Measurements from ENCODE around the gene WDR33.

WDR33 gene

DNA sequence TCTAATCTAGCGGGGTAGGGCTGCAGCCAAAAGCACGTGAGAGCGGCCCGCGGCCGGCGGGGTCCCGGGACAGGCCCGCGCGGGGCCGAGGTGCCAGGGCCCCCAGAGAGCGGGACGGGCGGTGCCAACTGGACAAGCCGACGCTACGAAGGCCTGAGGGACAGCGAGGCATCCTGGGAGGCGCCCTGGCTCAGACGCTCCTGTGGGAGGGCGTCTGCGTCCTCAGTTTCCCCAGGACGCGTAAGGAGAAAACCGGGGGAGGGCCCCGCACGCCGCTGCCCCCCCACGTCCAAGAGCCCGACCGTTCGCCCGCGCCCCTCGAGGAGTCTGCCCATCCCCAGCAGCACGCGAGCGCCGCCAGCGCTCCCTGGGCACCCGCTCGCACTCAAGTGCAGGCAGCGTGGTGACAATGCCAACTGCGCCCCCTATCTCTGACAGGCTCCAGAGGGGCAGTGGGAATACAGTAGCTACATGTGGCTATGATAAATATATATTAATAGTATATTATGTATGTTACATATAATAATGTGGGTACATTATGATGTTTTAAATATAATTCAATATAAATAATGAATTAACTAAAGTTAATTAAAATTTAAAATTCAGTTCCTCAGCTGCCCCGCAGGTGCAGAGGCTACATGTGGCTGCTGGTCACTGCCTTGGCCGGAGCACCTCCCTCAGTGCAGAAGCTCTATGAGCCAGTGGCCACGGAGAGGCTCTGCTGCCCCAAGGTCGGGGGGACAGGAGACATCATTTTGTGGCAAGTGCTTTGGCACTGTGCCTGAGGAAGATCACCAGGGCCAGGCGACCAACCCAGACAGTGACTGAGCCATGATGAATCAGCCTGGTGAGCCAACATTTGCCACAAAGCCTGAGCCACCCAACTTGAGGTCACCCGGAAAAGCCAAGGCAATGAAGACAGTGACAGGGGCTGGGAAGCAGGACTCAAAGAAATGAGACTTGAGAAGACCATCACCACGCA is 115.2 kb downstream of the WDR33 start:
- DNase-seq (ENCODE audit: low read depth in 2 of 2), result no peak

DNA sequence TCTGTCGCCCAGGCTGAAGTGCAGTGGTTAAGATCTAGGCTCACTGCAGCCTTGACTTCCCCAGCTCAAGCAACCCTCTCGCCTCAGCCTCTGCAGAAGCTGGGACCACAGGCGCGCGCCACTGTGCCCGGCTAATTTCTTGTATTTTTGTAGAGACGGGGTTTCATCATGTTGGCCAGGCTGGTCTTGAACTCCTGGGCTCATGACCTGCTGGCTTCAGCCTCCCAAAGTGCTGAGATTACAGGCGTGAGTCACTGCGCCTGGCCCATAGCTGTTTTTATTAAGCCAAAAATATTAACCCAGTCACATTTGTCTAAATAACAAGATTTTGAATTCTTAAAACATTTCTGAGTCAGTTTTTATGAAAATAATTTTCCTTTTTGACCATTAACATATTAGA is 116.0 kb downstream of the WDR33 start:
- DNase-seq (ENCODE audit: low read depth in 2 of 2), result no peak

DNA sequence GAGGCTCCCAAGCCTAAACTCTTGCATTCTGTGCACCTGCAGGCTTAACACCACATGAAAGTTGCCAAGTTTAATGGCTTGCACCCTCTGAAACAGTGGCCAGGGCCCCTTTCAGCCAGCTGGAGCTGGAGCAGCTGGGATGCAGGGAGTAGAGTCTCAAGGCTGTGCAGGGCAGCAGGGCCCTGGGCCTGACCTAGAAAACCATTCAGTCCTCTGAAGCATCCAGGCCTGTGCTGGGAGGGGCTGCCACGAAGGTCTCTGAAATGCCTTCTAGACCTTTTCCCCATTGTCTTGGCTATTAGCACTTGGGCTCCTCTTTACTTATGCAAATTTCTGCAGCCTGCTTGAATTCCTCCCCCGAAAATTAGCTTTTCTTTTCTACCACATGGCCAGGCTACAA is 120.3 kb downstream of the WDR33 start:
- no peak for DNase-seq (ENCODE audit: low read depth in 2 of 2)

DNA sequence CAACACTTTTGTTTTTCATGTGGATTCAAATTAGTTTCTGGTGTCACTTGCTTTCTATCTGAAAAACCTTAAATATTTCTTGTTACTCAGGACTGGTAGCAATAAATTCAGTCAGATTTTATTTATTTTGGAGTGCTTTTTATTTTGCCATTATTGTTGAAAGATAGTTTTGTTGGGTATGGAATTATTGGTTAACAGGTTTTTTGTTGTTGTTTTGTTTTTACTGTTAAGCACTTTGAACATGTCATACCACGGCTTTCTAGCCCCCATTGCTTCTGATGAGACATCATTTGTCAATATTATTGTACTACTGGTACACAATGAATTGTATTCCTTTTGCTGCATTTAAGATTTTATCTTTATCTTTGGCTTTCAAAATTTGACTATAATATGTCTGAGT is 122.6 kb downstream of the WDR33 start:
- no peak for DNase-seq (ENCODE audit: low read depth in 2 of 2)

DNA sequence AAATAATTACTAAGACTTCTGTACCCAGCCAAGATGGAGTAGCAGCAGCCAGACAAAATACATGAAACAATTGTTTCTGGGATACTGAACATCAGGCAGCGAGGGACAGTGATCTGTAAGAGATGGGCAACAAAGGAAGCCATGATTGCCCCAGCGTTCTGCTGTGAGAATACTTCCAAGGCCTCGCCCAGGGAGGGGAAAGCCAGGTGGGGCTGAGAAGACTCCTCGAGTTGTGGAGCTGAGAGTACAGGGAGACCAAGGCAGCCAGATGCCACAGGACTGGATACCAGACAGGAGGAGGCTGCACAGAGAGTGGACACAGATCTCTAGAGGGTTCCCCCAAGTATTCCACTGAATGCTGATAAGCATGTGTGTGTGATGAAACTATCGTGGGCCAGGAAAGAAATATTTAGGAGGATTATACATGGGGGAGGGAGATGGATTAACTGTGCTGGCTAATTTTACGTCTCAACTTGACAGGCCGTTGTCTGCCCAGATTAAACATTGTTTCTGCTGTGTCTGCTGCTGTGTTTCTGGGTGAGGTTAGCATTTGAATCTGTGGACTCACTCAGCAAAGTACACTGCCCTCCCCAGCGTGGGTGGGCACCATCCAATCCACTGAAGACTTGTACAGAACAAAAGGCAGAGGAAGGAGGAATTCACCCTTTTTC is 125.4 kb downstream of the WDR33 start:
- no peak for DNase-seq (ENCODE audit: low read depth in 2 of 2)

DNA sequence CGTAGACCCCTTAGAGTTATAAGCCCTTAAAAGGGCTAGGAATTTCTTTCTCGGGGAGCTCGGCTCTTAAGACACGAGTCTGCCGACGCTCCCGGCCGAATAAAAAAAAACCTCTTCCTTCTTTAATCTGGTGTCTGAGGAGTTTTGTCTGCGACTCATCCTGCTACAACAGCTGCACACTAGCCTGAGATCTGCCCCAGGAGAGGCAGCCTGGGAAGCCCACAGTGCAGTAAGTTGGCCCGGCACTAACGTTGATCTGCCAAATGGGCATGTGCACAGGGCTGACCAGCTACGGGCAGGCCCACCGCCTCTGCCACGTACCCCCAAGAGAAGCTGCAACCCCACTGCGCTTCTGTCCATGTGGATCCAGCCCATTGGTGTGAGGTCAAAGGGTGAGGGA is 127.2 kb downstream of the WDR33 start:
- DNase-seq (ENCODE audit: low read depth in 2 of 2), result no peak

DNA sequence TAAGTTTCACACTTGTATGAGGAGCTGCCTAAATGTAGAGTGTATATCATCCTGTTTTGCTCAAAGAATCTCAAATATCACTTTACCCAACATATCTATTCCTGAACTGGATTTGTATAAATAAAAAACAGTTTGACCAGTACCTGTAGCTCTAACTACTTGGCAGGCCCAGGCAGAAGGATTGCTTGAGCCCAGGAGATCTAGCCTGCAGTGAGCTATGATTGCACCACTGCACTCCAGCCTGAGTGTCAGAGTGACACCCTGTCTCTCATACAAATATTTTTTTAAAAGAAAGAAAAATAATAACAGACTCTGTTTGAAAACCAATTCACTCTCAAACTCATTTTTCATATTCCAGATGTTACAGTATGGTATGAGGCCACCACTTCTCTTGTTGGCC is 127.9 kb downstream of the WDR33 start:
- DNase-seq (ENCODE audit: low read depth in 2 of 2), result no peak

DNA sequence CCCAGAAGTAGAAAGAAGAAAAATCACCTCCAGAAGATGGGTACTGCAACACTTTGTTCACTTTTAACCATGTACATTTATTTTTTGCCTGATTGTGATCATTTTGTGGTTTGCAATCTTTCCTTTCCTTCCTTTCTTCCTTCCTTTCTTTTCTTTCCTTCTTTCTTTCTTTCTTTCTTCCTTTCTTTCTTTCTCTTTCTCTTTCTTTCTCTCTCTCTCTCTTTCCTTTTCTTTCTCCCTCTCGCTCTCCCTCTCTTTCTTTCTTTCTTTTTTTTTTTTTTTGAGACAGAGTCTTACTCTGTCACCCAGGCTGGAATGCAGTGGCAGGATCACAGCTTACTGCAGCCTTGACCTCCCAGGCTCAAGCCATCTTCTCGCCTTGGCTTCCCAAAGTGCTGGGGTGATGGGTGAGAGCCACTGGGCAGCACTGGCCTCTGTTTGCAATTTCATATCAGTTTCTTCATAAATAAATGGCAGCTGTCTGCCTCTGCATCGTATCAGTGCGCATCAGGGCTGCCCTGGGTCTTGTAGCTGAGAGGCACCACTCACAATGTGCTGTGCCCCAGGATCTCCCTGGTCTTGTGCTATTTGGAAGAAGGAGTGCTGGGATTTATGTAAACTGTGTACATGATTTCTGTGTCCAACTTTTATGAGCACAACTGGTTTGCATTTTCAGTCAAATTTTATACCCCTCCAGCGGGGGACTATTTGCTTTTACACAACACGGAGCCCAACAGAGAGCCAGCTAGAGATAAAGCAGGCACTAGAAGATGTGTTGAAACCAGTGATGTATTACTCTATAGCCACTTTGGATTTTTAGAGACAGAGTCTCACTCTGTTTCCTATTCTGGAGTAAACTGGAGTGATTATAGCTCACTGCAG is 128.8 kb downstream of the WDR33 start:
- no peak for DNase-seq (ENCODE audit: low read depth in 2 of 2)

DNA sequence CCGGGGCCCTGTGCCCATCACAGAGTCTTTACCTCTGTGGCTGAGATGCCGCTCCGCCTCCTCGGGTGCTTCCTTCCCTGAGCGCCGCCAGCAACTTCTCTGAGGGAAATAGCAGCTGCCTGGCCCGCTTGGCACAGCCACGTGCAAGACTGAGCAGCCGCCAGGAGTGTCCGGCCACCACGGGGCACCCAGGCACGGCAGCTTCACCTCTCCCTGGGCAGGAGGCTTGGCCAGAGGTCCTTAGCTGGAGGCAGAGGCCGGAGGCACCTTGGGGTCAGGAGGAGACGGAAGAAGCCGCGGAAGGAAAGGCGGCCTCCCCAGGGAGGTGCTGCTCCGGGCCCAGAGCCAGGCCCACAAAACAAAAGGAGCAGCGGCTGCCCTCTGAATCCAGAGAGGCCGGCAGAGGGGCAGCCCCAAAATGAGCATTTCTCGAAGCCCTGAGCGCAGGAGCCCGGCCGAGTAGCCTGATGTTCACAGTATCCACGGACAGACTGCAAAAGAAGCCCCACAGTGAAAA is 129.6 kb downstream of the WDR33 start:
- no peak for DNase-seq (ENCODE audit: low read depth in 2 of 2)

DNA sequence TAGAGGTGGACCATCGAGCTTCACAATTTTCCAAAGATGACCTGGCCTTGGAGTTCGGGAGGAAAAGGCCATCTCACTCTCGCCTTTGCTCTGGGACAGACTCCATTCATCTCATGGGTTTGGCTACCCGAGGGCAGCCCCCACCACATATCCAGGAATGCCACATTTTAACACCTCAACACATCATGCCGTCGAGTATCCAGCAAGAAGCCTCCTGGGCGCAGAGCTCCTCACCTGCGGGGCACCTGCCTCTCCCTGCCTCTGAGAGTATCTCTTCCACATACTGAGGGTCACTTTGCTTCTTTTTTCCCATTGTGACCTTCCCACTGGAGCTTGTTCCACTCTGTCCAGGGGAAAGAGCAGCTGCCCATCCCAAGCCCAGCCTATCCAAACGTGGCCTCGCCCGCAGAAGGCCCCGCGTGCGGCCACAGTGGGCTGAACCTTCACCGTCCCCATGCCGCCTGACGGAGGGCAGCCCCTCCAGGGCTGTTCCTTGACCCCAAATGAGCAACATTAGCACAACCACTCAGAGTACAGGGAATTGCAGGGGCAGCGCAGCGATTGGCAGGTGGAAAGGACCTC is 130.2 kb downstream of the WDR33 start:
- DNase-seq (ENCODE audit: low read depth in 2 of 2), result no peak

DNA sequence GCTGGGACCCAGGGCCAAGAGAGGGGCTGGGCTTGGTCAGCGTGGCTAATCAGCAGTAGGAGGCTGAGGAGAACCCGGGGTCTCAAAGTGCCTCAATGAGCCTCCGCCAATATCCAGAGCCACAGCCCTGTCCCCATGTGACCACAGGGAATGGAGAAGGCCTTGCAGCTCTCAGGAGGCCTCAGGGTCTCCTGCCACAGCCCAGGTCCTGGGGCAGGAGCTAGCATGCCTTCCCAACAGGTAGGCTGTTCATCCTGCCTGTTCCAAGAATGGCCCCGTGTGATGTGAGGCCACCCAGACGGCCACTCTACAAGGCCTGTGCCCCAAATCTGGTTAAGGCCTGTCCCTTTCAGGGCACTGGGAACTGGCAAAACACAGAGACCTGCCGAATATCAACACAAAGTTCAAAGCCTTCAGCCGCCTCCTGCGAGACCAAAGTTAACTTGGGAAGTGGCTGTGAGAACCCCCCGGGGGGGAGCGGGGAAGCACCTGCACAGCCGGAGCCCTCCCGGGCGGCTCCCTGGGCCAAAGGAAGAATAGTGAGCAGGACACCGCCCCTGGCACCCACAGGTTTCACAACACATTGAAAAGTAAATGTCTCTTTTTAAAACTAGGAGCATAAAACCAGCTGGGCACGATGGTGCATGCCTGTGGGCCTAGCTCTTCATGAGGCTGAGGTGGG is 131.2 kb downstream of the WDR33 start:
- no peak for DNase-seq (ENCODE audit: low read depth in 2 of 2)

DNA sequence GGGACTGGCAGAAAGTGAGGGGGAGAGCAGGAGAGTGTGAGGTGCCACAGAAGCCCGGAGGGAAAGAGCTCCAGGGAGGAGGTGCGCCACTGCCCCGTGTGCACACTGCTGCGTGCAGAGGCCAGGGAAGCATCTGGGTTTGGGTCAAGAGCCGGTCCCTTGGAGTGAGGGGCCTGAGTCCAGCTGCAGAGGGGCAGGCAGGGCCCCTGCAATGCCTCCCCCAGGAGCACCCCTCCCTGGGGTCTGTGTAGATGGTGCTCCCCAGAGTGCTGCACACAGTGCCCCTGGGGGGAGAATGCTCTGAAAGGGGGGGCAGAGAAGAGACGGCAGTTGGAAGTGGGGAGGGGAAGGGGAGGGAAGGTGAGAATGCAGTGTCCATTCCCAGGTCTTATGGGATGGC is 132.0 kb downstream of the WDR33 start:
- no peak for DNase-seq (ENCODE audit: low read depth in 2 of 2)

DNA sequence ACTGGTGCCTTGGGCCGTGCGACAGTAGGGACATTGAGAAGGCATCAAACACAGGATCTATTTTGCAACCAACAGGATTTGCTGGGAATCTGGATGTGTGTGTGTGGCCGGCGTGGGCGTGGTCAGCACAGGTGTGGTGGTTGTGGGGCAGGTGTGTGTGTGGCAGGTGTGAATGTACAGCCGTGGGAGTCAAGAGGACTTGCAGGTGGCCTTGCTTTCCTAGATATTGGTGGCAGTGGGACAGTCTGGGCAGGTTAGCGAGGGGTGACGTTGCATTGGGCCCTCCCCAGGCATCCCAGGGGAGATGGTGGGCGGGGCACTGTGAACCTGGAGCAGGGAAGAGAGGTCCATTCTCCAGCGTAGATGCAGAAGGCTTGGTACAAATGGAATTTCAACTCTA is 132.4 kb downstream of the WDR33 start:
- no peak for DNase-seq (ENCODE audit: low read depth in 2 of 2)

DNA sequence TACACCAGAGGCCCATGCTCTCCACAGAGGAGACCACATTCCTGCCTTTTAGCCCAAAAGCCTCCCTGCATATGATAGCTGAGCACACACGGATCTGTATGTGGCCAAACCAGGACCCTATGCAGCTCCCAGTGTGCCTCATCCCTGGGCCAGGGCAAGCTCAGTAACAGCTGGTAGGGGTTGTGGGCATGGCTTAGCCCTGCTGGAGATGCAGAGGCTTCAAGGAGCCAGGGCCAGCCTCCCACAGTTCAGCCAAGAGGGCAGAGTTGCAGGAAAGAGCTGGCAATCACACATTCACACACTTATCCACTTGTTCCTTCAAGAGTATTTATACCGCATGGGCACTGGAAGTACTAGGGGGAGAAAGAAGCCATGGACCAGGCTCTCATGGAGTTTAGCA is 134.1 kb downstream of the WDR33 start:
- DNase-seq (ENCODE audit: low read depth in 2 of 2), result no peak

DNA sequence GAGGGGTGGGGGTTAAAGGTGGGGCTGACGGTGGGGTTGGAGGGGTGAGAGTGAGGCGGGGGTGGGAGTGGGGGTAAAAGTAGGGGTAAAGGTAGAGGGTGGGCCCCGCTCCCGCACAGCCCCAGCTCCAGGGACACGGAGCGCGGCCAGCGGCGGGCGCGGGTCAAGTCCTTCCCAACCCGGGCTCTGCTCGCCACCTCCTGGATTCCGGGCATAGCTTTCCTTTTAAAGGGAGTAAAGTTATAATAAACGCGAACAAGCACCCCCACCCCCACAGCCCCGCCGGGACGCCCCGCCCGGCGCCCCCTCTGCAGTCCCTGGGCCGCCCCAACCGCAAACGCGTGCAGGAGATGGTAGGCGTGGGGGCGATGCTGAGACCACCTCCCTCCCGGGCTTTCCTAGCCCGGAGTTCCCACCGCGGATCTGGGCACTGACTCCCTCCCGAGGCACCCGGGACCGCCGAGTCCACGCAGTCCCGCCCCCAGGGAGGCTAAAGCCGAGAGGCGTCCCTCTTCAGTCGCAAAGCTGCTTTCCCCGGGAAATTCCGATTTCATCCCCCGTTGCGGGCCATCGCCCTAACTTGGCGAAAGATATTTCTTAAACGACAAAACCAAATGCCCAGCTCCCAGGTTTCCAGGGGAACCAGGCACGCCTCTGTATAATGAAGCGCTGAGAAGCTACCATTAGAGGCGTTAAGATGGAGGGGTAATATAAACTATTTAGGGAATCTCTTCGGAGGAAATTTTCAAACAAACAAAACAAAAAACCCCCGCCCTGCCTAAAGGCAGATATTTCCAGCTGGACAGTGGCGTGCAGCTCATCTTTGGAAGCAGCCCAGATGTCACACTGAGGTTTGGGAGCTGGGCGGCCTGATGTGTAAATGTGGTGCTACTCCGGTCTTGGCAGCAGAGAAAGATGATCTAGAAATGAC is 135.4 kb downstream of the WDR33 start, which contains the start of gene LIMS2:
LIMS2 (minus strand) TSS at position 200 of the 931 bp plus-strand sequence. CDS start 506 bp downstream, outside the sequence.
- DNase-seq (ENCODE audit: low read depth in 2 of 2), result no peak

DNA sequence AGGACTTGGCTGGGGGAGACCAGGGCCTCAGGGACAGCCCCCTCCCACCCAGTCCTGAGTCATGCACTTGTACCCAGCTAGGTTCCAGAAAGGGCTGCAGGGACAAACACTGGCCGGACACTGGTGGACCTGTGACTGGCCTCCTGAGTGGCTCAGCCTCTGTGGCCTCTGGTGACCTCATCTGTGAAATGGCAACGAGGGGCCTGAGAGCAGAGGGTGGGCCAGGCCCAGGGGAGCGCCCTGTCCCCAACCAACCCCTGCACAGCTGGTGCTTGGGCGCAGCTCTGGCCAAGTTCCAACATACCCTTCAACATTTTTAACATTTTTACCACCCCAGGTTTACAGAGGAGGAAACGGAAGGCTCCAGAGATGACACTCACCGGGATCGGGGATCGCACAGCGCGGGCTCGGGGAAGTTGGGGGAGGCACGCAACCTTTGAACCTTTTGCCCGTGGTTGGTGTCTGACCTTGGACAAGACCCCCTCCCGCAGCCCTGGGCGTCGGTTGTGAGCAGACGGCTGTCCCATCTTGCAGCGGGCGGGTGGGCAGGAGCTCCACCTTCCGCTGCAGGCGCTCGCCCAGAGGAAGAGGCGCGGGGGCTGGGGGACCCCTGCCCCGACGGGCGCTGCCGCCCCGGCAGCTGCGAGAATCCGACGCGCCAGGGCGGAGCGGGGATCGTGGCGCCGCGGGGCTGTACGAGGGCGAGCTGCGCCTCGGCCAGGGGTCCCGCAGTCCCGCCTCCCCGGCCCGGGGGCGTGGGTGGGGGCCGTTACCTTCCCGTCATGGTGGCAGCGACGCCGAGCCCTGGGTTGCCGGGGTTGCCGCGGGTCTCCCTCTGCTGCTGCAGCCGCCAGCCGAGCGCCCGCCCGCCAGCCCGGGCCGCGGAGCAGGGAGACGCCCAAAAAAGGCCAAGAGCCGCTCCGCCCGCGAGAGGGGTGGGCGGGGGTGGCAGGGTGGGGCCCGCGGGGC is 136.4 kb downstream of the WDR33 start:
- DNase-seq (ENCODE audit: low read depth in 2 of 2), result no peak

DNA sequence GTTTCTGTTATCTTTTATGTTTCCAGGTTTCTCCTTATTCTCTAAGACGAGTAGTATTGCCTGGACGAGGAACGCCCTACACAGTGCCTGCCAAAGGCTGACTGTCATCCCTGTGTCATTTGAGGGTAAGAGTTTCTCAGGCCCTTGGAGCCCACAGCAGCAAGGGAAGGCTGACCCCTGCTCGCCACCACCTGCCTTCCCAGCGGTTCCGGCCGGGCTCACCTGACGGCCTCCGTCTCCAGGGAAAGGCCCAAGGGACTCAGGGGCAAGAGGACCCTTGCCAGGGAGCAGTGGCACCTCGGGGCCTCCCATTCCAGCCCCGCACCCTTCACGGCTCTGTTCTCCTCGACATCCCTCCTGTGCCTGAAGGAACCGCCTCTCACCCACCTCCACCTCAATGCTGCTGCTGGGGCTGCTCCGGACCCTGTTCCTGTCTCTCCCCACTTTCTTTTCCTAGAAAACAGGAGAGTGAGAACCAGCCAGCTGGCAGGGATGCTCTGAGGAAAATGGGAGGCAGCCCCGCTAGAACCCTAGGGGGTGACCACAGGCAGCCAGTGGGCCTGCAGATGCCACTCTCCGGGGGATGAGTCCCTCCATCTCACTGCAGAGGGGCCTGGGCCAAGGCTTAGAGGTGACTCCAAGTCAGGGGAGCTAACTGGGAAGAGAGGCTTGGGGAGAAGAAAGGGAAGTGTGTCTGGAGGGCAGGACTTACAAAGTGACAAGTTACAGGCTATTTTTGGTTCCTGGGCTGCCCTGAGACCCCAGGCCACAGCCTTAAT is 137.5 kb downstream of the WDR33 start:
- no peak for DNase-seq (ENCODE audit: low read depth in 2 of 2)
